Skin epidermis (tissue), 12 donors: ENCODE results near the gene TTC16.

Experiments
- H3K27ac ChIP-seq, 21 experiments: fragments of 200-600 bp; sonication (generic) in 11 of 21; one replicate each; pipeline ENCODE4 v1.5.0; 2020; ENCODE audit warnings: mild to moderate bottlenecking in 3 of 21, inconsistent platforms in 2 of 21, moderate library complexity in 2 of 21
- H3K4me3 ChIP-seq, 7 experiments: fragments of 200-600 bp; sonication (generic) in 2 of 7; one replicate each; pipeline ENCODE4 v1.5.0; 2020; ENCODE audit warnings: inconsistent platforms in 2 of 7, mild to moderate bottlenecking in 2 of 7, moderate library complexity in 1 of 7

The TTC16 gene

DNA sequence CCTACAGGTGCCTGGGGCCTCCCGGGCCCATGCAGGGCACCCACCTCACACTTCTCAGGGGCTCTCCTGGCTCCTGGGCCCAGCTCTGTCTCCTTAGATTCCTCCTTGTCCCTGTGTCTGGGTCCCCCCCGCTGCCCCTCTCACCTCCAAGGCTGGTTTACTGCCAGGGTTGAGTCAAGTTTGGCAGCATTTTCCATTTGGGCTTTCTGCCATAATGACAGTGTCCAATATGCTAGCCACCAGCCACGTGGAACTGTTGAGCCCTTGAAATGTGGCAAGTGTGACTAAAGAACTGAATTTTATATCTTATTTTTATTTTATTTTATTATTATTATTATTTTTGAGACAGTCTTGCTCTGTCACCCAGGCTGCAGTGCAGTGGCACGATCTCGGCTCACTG is 1.9 kb downstream of the TTC16 start:
- Histone ChIP-seq H3K4me3 (no peak overlapping the region), H3K27ac (no peak overlapping the region)

DNA sequence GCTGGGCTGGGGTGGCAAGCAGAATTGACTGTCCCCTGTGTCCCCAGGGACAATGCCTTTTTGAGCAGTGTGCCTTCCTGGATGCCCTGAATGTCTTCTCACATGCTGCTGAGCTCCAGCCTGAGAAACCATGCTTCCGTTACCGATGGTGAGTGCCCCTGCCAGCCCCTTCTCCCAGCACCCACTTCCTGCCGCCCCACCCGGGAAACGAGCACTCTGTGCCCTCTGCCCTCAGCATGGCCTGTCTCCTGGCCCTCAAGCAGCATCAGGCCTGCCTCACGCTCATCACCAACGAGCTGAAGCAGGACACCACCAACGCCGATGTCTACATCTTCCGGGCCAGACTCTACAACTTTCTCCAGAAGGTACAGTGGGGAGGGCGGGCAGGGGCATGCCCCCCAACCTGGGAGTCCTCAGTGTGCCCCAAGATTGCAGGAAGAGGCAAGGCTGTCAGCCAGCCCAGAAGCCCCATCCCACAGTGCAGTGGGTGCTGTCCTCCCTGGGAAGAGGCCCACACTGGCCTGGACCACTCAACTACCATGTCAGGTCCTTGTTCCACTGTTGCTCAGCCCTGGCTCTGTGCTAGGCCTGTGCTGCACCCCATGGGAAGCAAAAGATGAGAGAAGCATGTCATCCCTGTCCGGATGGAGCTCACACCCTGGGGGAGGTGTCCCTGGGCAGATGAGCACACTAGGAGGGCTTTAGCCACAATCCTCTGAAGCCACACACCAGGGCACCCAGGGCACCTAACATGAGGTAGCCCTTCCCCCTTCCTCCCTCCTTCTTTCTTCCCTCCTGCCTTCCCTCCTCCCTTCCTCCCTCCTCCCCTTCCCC is 4.4 kb downstream of the TTC16 start:
- H3K27ac ChIP-seq, result peak overlapping the region in 6 of 21 experiments; percentile 16 to 73 (median 50)

DNA sequence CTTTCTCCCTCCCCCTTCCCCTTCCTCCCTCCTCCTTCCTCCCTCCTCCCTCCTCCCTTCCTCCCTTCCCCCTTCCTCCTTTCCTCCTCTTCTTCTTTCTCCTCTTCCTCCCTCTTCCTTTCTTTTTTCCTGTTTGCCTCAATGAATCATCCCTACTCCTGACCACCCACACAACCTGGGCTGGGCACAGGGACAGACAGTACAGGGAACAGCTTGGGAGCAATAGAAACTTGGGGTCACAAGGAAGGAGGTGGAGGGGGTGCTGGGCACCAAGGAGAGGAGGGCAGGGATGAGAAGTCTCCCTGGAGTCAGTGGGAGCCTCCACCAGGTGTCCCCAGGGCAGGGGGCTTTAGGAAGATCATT is 5.0 kb downstream of the TTC16 start:
- H3K4me3 ChIP-seq, result no peak overlapping the region
- H3K27ac ChIP-seq, result peak overlapping the region in 4 of 21 experiments; percentile 17 to 67 (median 30)

More for the DNA sequence above, 4.4 kb downstream of the TTC16 start:
- H3K4me3 ChIP-seq, result no peak overlapping the region

DNA sequence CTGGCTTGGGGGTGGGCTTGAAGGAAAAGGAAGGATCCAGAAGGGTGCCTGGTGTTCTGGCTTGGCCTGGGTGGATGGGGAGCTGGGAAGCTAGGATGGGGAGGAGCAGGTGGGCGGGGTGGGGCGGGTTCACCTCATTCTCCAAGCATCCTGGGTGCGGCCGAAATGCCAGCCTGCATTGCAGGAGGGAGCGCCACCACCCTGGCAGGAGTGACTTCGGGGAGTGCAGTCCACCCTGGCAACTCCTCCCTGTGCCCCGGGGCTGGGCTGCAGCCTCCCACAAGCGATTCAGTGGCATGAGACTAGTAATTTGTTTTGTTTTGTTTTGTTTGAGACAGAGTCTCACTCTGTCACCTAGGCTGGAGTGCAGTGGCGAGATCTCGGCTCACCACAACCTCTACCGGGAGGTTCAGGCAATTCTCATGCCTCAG is 5.5 kb downstream of the TTC16 start:
- H3K4me3 ChIP-seq, result no peak overlapping the region
- peak overlapping the region in 5 of 21 experiments; percentile 17 to 63 (median 29) for H3K27ac ChIP-seq

DNA sequence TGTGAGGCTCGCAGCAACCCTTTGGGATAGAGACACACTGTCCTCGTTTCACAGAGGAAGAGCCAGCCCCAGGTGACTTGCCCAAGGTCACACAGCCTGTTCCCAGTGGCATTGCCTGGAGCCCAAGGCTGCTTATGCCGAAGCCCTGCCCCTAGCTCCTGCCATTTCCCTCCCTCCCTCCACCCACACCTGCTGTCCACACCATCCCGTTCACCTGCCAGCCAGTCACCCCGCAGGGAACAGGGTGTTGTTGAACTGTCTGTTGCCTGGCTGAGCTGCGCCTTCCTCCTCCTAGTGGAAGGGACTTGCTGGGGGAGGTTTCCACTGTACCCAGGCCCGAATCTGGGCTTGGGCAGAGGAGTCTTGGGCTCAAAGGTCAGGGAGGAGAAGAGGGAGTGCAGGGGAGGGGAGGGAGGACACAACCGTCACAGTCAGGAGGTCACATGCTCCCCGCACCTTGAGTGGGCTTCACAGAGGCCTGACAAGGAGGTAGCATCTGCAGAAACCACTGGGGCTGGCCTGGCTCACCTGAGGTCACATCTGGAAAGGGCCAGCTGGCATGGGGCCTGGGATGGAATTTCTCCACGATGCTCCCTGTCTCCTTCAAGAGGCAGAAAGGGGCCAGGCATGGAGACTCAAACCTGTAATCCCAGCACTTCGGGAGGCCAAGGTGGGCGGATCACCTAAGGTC is 6.3 kb downstream of the TTC16 start:
- Histone ChIP-seq H3K4me3 (no peak overlapping the region), H3K27ac (peak overlapping the region in 4 of 21 experiments; percentile 20 to 63 (median 30))

DNA sequence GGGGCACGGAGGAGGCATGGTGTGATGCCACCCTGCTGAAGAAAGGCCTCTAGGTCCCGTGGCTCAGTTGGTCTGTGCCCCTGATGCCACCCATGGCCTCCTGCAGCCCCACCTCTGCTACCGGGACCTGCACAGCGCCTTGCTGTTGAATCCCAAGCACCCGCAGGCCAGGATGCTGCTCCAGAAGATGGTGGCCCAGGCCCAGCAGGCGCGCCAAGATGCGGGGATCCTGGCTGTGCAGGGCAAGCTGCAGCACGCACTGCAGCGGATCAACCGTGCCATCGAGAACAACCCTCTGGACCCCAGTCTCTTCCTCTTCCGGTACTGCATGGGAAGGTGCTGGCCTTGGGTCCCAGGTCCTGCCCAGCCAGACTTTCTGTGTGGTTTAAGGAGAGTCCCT is 7.1 kb downstream of the TTC16 start:
- H3K27ac ChIP-seq, result no peak overlapping the region
- no peak overlapping the region for H3K4me3 ChIP-seq

DNA sequence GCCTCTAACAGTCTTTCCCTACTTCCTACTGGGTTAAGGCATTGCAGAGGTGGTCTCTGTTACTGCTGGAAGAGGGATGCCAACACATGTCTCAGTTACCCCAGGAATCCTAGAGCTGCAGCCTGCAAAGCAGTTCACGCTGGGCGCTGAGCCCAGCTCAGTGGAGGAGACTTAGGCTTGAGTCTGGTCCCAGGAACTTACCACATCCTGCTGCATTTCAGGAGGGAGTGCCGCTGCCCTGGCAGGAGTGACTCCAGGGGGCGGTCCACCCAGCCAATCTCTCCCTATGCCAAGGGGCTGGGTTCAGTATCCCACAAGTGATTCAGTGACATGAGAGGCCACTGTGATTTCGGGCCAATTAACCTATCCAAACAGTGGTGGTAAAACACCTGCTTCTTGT is 7.6 kb downstream of the TTC16 start:
- no peak overlapping the region for H3K4me3 ChIP-seq

DNA sequence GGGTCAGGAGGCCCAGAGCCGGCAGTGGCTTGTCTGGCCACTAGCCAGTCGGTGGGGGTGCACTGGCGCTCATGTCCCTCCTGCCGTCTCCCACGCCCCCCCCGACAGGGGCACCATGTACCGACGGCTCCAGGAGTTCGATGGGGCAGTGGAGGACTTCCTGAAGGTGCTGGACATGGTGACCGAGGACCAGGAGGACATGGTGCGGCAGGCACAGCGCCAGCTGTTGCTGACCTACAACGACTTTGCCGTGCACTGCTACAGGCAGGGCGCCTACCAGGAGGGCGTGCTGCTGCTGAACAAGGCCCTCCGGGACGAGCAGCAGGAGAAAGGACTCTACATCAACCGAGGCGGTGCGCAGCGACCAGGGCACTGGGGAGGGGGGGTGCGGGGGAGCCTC is 8.1 kb downstream of the TTC16 start:
- H3K27ac ChIP-seq, result peak overlapping the region in 3 of 21 experiments; percentile 11 to 69 (median 17)
- H3K4me3 ChIP-seq, result no peak overlapping the region

More for the DNA sequence above, 7.6 kb downstream of the TTC16 start:
- H3K27ac ChIP-seq, result peak overlapping the region in 1 of 21 experiments; percentile 17

DNA sequence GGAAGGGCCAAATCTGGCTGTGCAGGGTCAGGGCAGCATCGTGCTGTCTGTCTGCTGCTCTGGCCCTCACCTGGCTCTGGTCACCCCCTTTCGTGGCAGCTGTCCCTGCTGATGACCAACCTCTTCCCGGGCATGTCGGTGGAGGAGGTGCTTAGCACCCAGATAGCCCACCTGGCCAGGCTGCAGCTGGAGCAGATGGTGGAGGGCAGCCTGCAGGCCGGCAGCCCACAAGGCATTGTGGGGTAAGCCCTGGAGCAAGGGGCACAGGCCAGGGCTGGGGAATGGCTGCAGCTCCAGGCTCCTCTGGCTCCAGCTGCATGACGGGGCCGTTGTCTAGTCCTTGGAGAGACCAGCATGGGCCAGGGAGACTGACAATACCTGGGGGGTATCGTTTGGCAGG is 11.0 kb downstream of the TTC16 start:
- Histone ChIP-seq H3K4me3 (no peak overlapping the region), H3K27ac (no peak overlapping the region)

DNA sequence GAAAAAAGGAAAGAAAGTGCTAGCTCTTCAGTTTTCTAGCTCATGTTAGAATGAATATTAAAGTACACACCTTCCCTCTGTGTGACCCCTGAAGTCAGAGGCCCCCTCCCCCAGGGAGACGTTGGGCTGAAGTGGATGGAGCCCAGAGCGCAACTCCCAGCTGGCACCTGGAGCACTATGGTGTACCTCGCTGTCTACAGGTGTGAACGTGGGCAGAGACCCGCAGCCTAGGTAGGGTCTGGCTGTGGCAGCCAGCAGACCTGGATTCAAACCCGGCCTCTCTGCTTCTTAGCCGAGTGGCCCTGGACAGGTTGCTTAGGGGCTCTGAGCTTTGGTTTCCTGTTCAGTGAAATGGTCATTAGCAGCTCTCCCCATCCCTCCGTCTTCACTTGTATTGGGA is 12.9 kb downstream of the TTC16 start:
- Histone ChIP-seq H3K4me3 (no peak overlapping the region), H3K27ac (no peak overlapping the region)

DNA sequence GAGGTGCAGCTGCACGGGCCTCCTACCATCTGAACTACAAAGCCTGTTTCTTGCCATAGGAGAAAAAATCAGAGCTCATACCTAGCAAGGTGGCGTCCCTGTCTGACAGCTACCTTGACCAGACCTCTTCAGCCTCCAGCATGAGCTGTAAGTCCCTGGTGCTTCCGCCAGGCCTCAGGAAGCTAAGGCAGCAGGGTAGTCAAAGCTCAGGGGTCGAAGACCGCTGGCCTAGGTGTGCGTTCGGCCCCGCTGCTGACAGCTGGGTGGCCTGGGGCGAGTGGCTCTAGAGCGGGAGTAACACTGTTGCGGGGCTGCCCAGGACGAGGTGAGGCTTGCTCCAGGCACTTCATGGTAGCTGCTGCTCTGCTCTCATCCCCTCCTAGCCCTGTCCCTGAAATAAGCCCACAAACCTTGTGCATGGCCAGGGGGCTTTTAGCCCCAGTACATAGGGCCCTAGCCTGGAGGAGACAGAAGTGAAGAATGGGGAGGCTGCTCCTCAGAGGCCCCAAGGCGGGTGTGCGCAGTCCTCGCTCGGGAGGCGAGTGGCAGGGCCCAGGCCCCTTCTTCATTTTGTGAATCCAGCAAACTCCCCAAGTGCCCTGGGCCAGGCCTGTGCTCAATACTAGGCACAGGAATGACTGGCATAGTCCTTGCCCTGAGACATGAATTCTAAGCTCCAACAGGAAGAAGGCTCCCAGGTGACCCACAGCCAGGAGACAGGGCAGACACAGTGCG is 13.8 kb downstream of the TTC16 start:
- no peak overlapping the region for H3K4me3 ChIP-seq

DNA sequence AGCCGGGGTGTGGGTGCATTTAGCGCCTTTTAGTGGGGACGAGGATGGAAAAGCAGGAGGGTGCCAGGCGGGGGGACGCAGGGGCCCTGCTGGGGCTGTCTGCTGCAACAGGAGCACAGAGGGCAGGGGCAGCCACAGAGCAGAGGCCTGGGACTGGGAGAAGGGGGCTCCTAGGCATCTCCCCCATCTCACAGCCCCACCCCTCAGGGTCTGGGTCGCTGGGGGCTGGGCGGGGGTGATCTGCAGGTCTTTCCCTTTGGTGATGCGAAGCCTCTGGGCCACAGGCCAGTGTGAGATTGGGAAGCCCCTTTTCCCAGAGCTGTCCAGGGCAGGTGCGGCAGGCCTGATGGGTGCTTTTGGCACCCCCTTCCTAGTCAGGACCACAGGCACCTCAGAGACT is 14.4 kb downstream of the TTC16 start:
- H3K4me3 ChIP-seq, result no peak overlapping the region
- H3K27ac ChIP-seq, result no peak overlapping the region

More for the DNA sequence above, 13.8 kb downstream of the TTC16 start:
- H3K27ac ChIP-seq, result no peak overlapping the region

DNA sequence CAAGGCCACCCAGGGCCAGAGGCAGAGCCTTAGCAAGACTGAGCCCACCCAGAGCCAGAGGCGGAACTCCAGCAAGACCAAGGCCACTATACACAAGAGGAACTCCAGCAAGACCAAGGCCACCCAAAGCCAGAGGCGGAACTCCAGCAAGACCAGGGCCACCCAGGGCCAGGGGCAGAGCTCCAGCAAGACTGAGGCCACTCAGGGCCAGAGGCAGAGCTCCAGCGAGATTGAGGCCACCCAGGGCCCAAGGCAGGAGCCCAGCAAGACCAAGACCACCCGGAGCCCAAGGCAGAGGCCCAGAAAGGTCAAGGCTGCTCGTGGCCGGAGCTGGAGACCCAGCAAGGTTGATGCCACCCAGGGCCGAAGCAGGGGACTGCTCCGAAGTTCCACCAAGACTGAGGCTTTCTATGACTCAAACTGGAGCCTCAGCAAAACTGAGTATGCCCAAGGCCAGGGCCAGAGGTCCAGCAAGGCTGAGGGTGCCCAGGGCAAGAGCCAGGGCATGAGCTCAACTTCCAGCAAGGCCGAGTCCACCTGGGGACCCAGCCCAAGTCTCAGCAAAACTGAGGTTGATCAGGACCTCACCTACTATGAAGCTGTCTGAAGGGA is 15.0 kb downstream of the TTC16 start:
- Histone ChIP-seq H3K4me3 (no peak overlapping the region), H3K27ac (no peak overlapping the region)

DNA sequence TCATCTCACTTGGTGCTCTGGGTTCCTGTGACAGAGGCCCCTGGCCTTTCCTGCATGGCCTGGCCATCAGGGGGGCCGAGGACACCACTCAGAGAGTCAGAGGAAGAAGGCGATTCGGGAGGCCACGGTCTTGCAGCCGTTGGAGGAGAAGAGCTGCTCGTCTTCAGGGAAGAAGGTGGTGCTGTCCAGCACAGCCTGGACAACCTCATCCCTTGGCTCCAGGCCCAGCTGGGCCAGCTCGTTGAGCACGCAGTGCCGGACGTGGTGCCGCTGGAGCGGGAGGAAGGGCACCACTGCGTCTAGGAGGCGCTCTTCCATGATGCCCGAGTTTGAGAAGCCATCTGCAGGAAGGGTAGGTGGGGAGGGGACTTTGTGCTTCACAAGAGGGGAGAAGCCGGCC is 16.1 kb downstream of the TTC16 start:
- no peak overlapping the region for H3K27ac ChIP-seq
- H3K4me3 ChIP-seq, result no peak overlapping the region

DNA sequence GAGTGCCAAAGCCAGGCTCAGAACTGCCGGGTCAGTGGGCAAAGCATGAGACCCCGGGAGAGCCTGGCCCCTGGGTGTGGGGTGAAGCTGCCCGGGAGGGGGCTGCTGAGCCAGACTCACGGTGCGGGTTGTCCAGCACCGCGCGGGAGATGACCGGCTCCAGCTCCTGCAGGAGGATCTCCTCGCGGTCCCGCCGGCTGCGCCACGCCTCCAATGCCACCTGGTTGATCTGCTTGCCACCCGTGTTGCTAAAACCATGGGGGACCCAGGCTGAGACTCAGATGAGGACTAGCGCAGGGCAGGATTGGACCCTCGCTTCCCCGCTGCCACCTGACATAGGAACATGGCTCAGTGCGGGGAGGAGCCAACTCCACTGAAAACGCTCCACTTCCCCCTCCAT is 16.6 kb downstream of the TTC16 start:
- Histone ChIP-seq H3K27ac (no peak overlapping the region), H3K4me3 (no peak overlapping the region)

DNA sequence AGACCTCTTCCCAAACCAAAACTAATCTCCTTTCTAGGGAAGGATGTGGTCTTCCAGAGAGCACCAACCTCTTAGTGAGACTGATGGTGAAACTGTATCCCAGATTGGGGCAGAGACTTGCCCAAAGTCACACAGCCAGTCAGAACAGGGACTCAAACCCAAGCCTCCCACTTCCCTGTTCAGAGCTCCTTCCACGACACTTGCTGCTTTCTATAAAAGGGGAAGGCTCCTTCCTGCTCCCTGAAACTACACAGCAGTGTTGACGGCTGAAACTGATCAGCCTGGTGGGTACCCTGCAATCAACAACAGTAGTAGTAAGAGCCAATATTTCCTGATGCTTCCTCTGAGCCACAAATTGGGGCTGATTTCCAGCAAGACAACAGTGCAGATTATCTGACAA is 17.7 kb downstream of the TTC16 start:
- no peak overlapping the region for H3K4me3 ChIP-seq
- H3K27ac ChIP-seq, result peak overlapping the region in 2 of 21 experiments; percentile 94 to 98

DNA sequence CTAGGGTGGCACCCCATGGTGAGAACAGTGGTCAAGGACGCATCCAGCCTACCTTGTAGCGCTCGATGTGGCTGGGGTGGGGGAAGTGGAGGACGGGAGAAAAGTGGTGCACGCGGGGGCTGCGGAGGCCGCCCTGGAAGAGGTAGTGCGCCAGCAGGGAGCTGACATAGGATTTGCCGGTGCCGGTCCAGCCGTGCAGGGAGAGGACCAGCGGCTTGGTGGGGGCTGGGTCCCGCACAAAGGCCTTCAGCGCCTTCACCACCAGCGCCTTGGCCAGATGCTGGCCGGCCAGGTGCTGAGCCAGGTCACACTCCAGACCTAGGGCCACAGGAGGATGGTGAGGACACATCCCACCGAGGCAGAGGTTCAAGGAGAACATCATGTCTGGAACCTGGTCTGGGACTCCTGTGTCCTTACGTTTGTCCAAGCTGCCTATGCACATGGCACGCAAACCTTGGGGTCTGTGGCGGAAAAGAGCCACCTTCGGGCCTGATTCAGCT is 18.4 kb downstream of the TTC16 start:
- peak overlapping the region; percentile 58 to 92 (median 68) for H3K4me3 ChIP-seq
- H3K27ac ChIP-seq, result peak overlapping the region in 19 of 21 experiments; percentile 88 to 99 (median 96)

DNA sequence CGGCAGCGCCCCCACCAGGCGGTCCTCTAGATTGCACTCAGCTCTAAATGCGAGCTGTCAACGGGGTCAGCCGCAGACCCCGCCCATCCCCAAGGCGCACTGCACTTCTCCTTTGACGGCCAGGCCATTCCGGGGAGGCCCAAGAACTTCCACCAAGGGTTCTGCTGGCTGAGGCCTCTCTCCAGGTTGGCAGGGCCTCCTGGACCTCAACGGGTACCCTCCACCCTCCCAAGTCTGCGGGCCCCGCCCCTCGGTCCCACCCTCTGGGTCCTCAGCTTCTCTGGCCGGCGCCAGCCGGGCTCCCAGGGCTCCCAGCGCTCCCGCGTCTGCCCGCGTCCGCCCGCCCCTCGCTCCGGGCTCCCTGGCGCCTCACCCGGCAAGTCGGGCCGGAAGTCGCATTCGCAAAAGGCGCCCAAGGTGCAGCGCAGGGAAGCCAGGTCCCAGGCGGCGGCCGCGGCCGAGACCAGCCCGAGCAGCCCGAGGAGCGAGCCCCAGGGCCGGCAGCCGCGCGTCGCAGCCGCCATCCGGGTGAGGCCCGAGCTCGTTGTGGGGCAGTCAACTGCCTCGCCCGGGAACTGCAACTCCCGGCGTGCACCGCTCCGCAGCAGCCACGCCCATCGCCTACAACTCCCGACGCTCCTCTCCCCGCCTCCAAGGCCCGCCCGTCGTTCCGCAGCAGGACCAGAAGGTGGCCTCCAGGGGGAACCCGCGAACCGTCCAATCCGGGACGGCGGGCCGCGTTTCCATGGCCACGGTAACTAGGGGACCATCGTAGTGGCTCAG is 19.1 kb downstream of the TTC16 start, which contains the start of gene TOR2A:
Gene TOR2A (minus strand): TSS at position 548 of the 783 bp plus-strand sequence. CDS start 24 bp downstream, at position 524.
- Histone ChIP-seq H3K4me3 (peak within 1 kb of the TSS; percentile 58 to 92 (median 68)), H3K27ac (peak within 1 kb of the TSS; percentile 67 to 99 (median 95))
